Right cardiac atrium (tissue), 5 donors: ENCODE data around the gene PDE11A. TPM values are rescaled to one million over a fixed set of nuclear protein-coding genes. Genes with fewer than 3 reads are reported as not detected.

Experiments
- ATAC-seq, 2 donors: fragments of 200-7000 bp; cut with Tn5 transposase; one replicate each; pipeline versions ENCODE4 v1.8.0 to v1.9.1; 2020; ENCODE audit warnings: moderate library complexity in 2 of 2, mild to moderate bottlenecking in 1 of 2
- DNase-seq, 3 donors: peaks; one replicate each; pipeline ENCODE4 v3.0.0-alpha.2; 2020
- H3K27ac ChIP-seq: one replicate; pipeline ENCODE4 v1.5.1; 2013; ENCODE audit warnings: mild to moderate bottlenecking, low read length, control low read depth, moderate library complexity
- H3K27me3 ChIP-seq: one replicate; pipeline ENCODE4 v1.6.1; 2013; ENCODE audit not compliant: control insufficient read depth, insufficient read depth
- H3K4me1 ChIP-seq: one replicate; pipeline ENCODE4 v1.6.1; 2013; ENCODE audit warnings: low read length; ENCODE audit not compliant: control insufficient read depth, insufficient read depth
- H3K4me3 ChIP-seq: one replicate; pipeline ENCODE4 v1.5.1; 2013; ENCODE audit warnings: low read length, control low read depth
- H3K9me3 ChIP-seq: one replicate; pipeline ENCODE4 v1.6.1; 2013; ENCODE audit warnings: low read length; ENCODE audit not compliant: control insufficient read depth
- WGBS: extraction: QIAGEN DNeasy Blood & Tissue Kit; methylation state at CpG from one replicate; pipeline ENCODE4 v1.1.7; 2013; 5-methylcytosine and 5-hydroxymethylcytosine counted together
- intact Hi-C, 4 donors: fragments of 100-400 bp; cut with DNase I; formaldehyde crosslinking; loops; one replicate each; pipeline versions ENCODE4 v1.11.0 to v1.14.0; 2022 to 2023
- polyA plus RNA-seq: library from polyadenylated mRNA; stranded (reverse); fragments of 200-250 nt; gene quantifications from one replicate; pipeline ENCODE4 v1.2.3, GENCODE V29; 2013
- total RNA-seq, 4 donors: library from RNA; stranded (reverse); fragmentation: NEBNext Ultra II Directional; extraction: Animal tissue kit (Norgen Biotek cat#: 25700); gene quantifications; one replicate each; pipeline ENCODE4 v1.2.1, GENCODE V29; 2021
- donor health status: healthy with polysubstance abuse.
- donor health status: DM: no; HTN: yes; CAD: no.
- donor health status: DM: no; HTN: no; CAD: no.
- donor health status: DM: no; HTN: yes; CAD: no; lungs with severe emphysema.
- donor health status: DM: yes; HTN: yes; CAD: no.

The PDE11A gene
- total and polyA plus RNA-seq, 5 donors = 0.08 to 0.63 (median 0.18) TPM

DNA sequence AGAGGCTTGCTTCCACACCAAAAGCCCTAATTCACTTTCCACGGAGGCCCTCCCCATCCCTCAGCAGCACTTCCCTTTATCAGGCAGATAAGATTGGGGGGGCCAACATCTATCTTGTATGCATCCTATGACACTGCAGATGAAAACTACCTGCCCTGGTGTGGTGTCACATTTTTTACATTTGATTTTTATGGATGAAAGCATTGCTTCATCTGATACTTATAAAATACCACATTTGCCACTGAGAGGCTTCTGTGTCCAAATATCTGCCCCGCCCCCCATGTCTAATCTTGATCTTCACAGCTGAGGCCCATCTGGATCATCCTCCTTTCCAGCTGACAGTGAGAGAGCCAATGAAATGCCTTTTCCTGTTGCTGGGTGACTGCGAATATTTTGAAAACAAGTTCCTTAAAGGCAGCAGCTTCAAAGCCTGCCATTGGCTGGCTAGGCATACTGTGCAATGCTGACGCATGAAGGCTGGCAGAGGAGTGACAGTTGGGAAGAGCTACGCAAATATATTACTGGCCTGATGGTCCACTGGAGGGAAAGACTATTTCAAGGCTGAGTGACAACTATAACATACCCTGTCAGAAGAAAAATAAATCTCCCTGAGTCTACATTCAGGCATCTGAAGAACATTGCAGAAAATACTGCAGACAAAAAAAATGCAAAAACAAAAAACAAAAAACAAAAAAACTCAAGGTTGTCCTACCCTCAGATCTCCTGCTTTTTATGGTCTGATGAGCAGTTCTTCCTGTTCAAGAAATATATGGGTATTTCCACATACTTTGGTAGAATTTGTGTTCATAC, 318.7 kb downstream of the PDE11A start:
- ATAC-seq (peak; percentile 94 to 96), DNase-seq (peak; percentile 83 to 90 (median 83))
- peak overlapping the region; percentile 49 for H3K27ac ChIP-seq
- H3K9me3 ChIP-seq = no peaks in the 10 kb centered on the region
- H3K4me3 ChIP-seq = no peak overlapping the region
- H3K4me1 ChIP-seq = peaks cover 2% of the 10 kb centered on the region
- 17% methylated on average over 5 of the region's 5 CpGs for WGBS
- H3K27me3 ChIP-seq = no peaks in the 10 kb centered on the region
- intact Hi-C loops = loop anchor here in 3 of 4 donors (10.0 kb wide), 2 partner anchors 419 to 589 kb away; no protein-coding TSS in a partner anchor

DNA sequence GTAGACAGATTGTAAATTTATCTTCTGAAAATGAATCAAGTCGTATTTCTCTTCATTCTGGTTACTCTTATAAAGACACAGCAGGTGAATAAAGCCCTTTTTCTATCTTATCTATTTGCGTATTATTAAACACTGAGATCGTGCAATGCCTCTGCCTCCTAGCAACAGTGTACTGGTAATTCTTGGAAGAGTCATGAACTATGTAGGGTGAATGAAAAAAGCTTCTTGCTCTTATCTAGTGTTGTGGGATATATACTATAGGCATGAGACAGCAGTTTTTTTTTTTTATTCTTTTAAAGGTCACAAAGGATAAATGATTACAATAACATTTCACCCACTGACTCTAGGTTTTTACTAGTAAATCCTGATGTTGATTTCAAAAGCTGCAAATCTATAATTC, 324.2 kb downstream of the PDE11A start:
- Histone ChIP-seq H3K27me3 (no peaks in the 10 kb centered on the region), H3K4me1 (peaks cover 1% of the 10 kb centered on the region), H3K27ac (no peak overlapping the region), H3K9me3 (no peaks in the 10 kb centered on the region), H3K4me3 (no peak overlapping the region)
- intact Hi-C loops = no loop called here
- WGBS = 63% methylated on average over 3 of the region's 3 CpGs
- no peak for ATAC-seq
- DNase-seq = no peak

DNA sequence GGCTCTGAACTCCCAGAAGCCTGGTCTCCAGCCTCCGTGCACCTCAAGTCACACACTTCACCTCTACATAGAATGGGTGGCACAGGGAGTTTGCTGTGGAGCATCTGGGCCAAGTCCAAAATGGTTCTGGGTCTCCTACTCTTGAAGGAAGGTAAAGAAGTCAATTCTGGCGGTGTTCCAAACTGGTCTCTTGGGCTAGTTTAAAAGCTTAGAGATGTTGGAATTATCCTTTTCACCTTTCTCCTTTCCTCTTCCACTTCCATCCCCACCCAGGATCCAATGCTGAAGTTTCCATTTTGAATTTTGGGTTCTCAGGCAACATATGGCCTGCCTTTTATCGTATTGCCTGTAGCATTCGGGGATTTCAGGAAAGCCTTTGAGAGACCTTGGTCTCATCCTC, 325.2 kb downstream of the PDE11A start:
- 90% methylated on average over 4 of the region's 4 CpGs for WGBS
- DNase-seq = no peak
- no peak for ATAC-seq
- H3K4me1 ChIP-seq = peaks cover 1% of the 10 kb centered on the region
- no peaks in the 10 kb centered on the region for H3K9me3 ChIP-seq
- intact Hi-C loops = no loop called here
- no peak overlapping the region for H3K4me3 ChIP-seq
- H3K27ac ChIP-seq = no peak overlapping the region
- H3K27me3 ChIP-seq = no peaks in the 10 kb centered on the region

DNA sequence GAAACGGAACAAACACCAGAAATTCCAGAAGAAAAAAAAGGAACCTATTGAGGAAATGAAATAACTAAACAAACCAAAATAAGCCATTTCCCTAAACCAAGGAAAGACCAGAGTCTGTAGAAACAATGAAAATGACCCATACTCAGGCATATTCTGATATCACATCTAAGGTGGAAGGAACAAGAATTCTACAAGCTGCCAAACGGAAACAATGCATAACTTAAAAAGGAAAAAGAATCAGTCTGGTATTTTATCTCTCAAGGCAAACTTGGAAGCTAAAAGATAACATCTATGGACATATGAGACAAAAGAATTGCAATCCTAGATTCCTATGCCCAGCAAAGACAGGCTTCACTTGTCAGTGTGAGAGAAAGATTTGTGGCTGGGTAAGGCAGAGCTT, 326.2 kb downstream of the PDE11A start:
- 48% methylated on average over 2 of the region's 2 CpGs for WGBS
- no peak overlapping the region for H3K27ac ChIP-seq
- no peaks in the 10 kb centered on the region for H3K27me3 ChIP-seq
- no peak overlapping the region for H3K4me3 ChIP-seq
- DNase-seq = no peak
- intact Hi-C loops = no loop called here
- ATAC-seq = no peak
- no peaks in the 10 kb centered on the region for H3K9me3 ChIP-seq
- peaks cover 1% of the 10 kb centered on the region for H3K4me1 ChIP-seq

DNA sequence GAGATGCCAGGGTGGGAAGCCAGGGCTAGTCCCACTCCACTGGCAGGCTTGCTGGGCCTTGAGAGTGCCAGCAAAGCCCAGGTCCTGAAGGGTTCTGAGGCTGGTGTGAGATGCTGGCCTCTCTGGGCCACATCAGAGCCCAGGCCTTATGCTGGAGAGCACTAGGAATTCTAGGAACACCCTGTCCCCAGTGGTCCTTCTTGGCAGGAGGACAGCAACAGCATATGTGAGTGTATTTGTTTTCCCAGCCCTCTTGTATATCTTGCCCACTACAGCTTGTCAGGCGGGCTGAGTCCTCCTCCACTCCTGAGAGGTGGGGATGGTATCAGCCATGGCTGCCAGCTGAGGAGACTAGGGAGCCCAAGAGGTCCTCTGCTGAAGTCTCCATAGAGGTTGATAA, 327.0 kb downstream of the PDE11A start:
- no peaks in the 10 kb centered on the region for H3K27me3 ChIP-seq
- H3K4me1 ChIP-seq = peaks cover 1% of the 10 kb centered on the region
- no peaks in the 10 kb centered on the region for H3K9me3 ChIP-seq
- H3K27ac ChIP-seq = no peak overlapping the region
- H3K4me3 ChIP-seq = no peak overlapping the region
- intact Hi-C loops = no loop called here
- peak in 1 of 2 donors; percentile 34 for ATAC-seq
- DNase-seq = no peak
- WGBS = 81% methylated on average over 1 of the region's 1 CpG

DNA sequence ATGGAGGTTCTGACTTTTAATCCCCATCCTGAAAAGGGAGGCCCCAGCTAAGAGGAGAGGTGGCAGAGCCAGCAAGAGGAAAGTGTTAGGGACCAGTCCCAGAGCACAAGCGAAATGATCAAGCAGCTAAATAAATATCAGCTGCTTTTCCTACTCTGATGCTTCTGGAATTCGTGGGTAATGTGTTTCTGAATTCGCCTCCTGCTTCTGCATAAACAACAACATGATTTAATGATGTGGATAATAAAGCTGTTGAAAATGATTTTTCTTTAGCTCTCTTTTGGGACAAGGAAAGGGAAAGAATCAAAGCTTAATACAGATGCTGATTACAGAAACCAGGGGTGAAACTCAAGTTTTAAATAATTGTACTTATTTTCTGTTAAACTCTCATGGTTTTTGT, 329.7 kb downstream of the PDE11A start:
- no peaks in the 10 kb centered on the region for H3K27me3 ChIP-seq

DNA sequence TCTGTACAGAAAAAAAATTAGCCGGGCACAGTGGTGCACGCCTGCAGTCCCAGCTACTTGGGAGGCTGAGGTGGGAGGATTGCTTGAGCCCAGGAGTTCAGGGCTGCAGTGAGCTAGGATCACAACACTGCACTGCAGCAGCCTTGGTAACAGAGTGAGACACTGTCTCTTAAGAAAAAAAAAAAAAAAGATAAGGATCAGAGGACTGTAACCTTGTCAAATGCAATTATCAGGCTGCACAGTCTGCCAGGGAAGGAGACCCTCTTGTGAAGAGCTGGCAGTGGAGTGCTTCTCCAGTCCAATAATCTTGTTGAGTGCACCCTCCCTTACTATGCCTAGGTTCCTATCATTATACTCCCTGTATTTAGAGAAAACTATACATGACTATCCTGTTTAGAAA, 330.7 kb downstream of the PDE11A start:
- H3K27ac ChIP-seq = no peak overlapping the region
- WGBS = 71% methylated on average over 2 of the region's 2 CpGs
- ATAC-seq (no peak), DNase-seq (no peak)
- no peaks in the 10 kb centered on the region for H3K9me3 ChIP-seq
- no peaks in the 10 kb centered on the region for H3K4me1 ChIP-seq
- no peaks in the 10 kb centered on the region for H3K27me3 ChIP-seq
- H3K4me3 ChIP-seq = no peak overlapping the region
- intact Hi-C loops = no loop called here

More for the DNA sequence above, 329.7 kb downstream of the PDE11A start:
- ATAC-seq (no peak), DNase-seq (no peak)
- H3K27ac ChIP-seq = no peak overlapping the region
- intact Hi-C loops = no loop called here
- WGBS = 75% methylated on average over 3 of the region's 3 CpGs
- H3K4me1 ChIP-seq = peaks cover 1% of the 10 kb centered on the region
- no peak overlapping the region for H3K4me3 ChIP-seq
- no peaks in the 10 kb centered on the region for H3K9me3 ChIP-seq

DNA sequence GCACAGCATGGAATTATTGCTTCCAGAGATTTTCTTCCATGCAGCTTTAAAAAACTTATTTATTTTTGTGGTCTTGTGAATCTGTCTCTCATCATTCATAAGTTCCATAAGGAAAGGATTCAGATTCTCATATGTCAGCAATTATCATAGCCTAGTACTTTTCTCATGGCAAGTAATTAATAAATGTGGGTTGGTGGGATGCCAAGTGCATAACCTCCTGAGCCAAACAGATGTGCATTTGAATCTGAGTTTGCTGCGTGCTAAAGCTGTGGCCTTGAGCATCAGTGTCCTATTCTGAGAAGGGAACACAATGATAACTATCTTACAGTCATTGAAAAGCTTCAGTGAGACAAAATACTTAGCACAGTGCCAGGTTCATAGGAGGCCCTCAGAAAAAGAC, 331.9 kb downstream of the PDE11A start:
- intact Hi-C loops = no loop called here
- H3K4me3 ChIP-seq = no peak overlapping the region
- H3K9me3 ChIP-seq = no peaks in the 10 kb centered on the region
- WGBS = 36% methylated on average over 1 of the region's 1 CpG
- H3K4me1 ChIP-seq = no peaks in the 10 kb centered on the region
- H3K27me3 ChIP-seq = no peaks in the 10 kb centered on the region
- DNase-seq (no peak), ATAC-seq (no peak)
- no peak overlapping the region for H3K27ac ChIP-seq

DNA sequence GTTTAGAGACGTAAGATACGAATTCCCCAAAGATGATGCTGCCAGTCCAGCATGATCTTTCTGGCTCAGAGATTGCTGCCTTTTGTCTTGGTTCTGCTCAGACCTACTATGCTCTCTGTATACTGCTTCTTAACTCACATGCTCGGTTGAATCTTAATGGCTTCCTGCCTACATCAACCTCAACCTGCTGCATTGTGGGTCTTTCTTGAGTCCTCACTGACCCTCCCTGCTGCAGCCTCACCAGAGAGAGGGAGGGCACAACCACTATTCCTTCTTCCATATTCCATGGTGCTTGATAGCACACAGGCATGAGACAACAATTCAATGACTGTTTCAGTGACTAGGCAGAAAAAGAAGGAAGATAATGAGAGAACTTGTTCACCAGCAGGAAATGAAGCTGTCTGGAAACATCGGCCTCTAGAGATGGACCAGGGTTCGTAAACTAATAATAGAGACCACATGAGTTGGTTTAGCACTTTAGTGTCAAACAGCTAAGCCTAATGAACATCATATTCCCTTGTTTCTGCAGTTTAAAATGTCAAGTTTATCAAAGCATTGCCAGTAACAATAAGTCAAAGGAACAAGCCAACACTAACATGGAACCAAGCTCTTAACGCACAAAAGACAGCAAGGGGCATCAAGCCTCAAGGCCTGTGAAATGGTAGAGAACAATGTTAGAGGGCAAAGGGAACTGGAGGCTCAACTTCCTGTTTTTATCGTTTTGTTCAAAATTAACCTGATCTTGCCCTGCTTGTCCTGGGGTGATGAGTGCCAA, 333.9 kb downstream of the PDE11A start:
- H3K27me3 ChIP-seq = no peaks in the 10 kb centered on the region
- WGBS = 55% methylated on average over 7 of the region's 7 CpGs
- ATAC-seq = no peak
- H3K27ac ChIP-seq = no peak overlapping the region
- no peaks in the 10 kb centered on the region for H3K9me3 ChIP-seq
- no peaks in the 10 kb centered on the region for H3K4me1 ChIP-seq
- no peak for DNase-seq
- intact Hi-C loops = no loop called here
- no peak overlapping the region for H3K4me3 ChIP-seq

DNA sequence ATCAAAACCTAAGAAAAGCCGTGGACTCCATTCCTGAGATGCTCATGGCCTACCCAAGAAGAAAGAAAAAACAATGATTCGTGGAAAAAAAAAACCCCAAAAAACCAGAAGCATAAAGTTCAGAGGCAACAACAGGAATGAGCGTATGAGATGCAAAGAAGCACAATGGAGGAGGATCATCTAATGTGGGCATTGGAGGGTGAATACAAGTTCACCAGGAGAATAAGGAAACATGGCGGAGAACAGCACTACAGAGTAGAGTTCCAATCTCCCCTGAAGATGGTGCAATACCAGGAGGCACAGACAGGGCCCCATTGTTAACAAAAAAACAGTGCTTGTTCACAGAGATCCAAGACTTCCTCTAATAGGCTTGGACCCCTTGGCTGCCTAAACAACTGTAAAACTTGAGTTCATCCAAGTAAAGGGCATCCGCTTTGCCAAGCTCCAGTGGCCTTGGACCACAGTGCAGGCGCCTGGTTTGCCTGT, 337.2 kb downstream of the PDE11A start:
- DNase-seq (no peak), ATAC-seq (no peak)
- intact Hi-C loops = no loop called here
- no peaks in the 10 kb centered on the region for H3K4me1 ChIP-seq
- WGBS = 93% methylated on average over 6 of the region's 6 CpGs
- H3K4me3 ChIP-seq = no peak overlapping the region
- H3K9me3 ChIP-seq = no peaks in the 10 kb centered on the region
- H3K27me3 ChIP-seq = no peaks in the 10 kb centered on the region
- H3K27ac ChIP-seq = no peak overlapping the region

DNA sequence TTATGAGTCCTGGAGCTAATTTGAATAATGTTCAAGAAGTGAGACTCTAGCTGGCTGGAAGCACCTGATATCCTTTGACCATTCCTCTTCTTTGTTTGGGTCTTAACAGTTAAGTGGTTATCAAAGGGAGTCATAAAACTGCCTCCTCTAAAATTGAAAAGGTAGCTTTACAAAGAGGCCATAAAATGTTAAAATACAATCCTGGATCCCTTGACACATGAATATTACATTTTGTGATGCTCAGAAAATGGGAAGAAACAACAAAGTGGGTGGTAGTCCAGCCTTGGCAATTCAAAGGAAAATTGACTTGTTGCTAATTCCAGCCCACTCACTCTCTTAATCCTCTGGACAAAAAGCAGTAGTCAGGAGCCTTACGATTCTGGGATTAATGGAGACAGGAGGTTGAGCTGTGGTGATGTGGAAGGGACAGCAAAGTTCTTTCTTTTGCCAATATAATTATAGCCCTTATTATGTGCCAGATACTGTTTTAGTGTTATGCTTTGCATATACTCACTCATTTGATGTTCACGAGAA, 339.2 kb downstream of the PDE11A start:
- Histone ChIP-seq H3K4me3 (no peak overlapping the region), H3K27me3 (no peaks in the 10 kb centered on the region), H3K4me1 (no peaks in the 10 kb centered on the region), H3K27ac (no peak overlapping the region), H3K9me3 (no peaks in the 10 kb centered on the region)
- intact Hi-C loops = no loop called here
- DNase-seq (no peak), ATAC-seq (no peak)
- WGBS = 80% methylated on average over 2 of the region's 2 CpGs
